Stimulated activated CD8-positive, alpha-beta memory T cell treated with anti-CD3 and anti-CD28 coated beads, Interleukin-7, amount 100 ng/mL, for 48 hours (primary cell): ENCODE results near the gene RGS6.

Experiments
- DNase-seq, 2 donors: peaks; one replicate each; pipeline ENCODE4 v3.0.0-alpha.2; 2020; ENCODE audit warnings: low read depth in 1 of 2; ENCODE audit errors: extremely low read depth in 1 of 2

The RGS6 gene

GRCh38 chr14:72599579-72600470 is 667.6 kb downstream of the RGS6 start:
- no peak for DNase-seq

GRCh38 chr14:72600551-72601330 is 668.5 kb downstream of the RGS6 start:
- DNase-seq = no peak

- no peak for DNase-seq
These were observed 671.4 kb downstream of the RGS6 start for GRCh38 chr14:72603639-72604038.

GRCh38 chr14:72604133-72604532 is 671.9 kb downstream of the RGS6 start:
- no peak for DNase-seq

- DNase-seq = no peak
These were observed 673.1 kb downstream of the RGS6 start for GRCh38 chr14:72605096-72605920.

GRCh38 chr14:72605921-72606220 is 673.6 kb downstream of the RGS6 start:
- no peak for DNase-seq

GRCh38 chr14:72606879-72607278 is 674.6 kb downstream of the RGS6 start:
- no peak for DNase-seq

GRCh38 chr14:72607386-72608130 is 675.3 kb downstream of the RGS6 start:
- no peak for DNase-seq

- no peak for DNase-seq
These were observed 676.4 kb downstream of the RGS6 start for GRCh38 chr14:72608391-72609204.

GRCh38 chr14:72609205-72609916 is 677.1 kb downstream of the RGS6 start:
- no peak for DNase-seq

GRCh38 chr14:72610096-72610830 is 678.0 kb downstream of the RGS6 start:
- DNase-seq = no peak

- no peak for DNase-seq
These were observed 678.6 kb downstream of the RGS6 start for GRCh38 chr14:72610831-72611200.

- no peak for DNase-seq
These were observed 679.3 kb downstream of the RGS6 start for GRCh38 chr14:72611506-72611905.

GRCh38 chr14:72612041-72612440 is 679.8 kb downstream of the RGS6 start:
- no peak for DNase-seq

GRCh38 chr14:72613231-72613974 is 681.2 kb downstream of the RGS6 start:
- DNase-seq = no peak

- no peak for DNase-seq
These were observed 681.7 kb downstream of the RGS6 start for GRCh38 chr14:72613975-72614319.

- DNase-seq = no peak
These were observed 682.1 kb downstream of the RGS6 start for GRCh38 chr14:72614365-72614764.

GRCh38 chr14:72614891-72615415 is 682.7 kb downstream of the RGS6 start:
- DNase-seq = no peak
